BJ (cell line): ENCODE data around the gene RP9. TPM values are rescaled to one million over a fixed set of nuclear protein-coding genes. Genes with fewer than 3 reads are reported as not detected.
A peak's percentile ranks its signal among the peaks of the same experiment; 100 is the strongest.

Experiments
- CTCF ChIA-PET: fragments of 350-600 bp; formaldehyde crosslinking; extraction: SDS; loops from one replicate; lab custom pipeline; 2021; ENCODE audit warnings: antibody characterized with exemption, inconsistent platforms; lab: Yijun Ruan, JAX
- POLR2A ChIA-PET: fragments of 300-600 bp; sonication (Branson Sonifier 250); formaldehyde crosslinking; extraction: SDS; loops from one replicate; lab custom pipeline; 2021; ENCODE audit warnings: antibody characterized with exemption; lab: Charles Lee
- DNase-seq: peaks from one replicate; pipeline ENCODE4 v3.0.0-alpha.2; 2011; ENCODE audit warnings: low read depth
- H3K27me3 ChIP-seq: 2 replicates; pipeline ENCODE4 v1.6.0; 2011; ENCODE audit warnings: low read length; ENCODE audit not compliant: control insufficient read depth, insufficient read depth
- H3K36me3 ChIP-seq: 2 replicates; pipeline ENCODE4 v1.5.1; 2011; ENCODE audit warnings: low read length; ENCODE audit not compliant: control insufficient read depth, insufficient read depth
- H3K4me3 ChIP-seq: 2 replicates; pipeline ENCODE4 v1.5.1; 2011; ENCODE audit warnings: low read depth, mild to moderate bottlenecking, control low read depth, low read length
- polyA plus RNA-seq: library from polyadenylated mRNA; depleted of rRNA; stranded (reverse); fragments of >200 nt; gene quantifications from 2 replicates; pipeline ENCODE4 v1.2.3, GENCODE V29; 2011
- TF ChIP-seq, protein P1 (sequence below): IDR thresholded peaks from 2 replicates; pipeline ENCODE4 v1.5.1; 2011; ENCODE audit warnings: low read depth, mild to moderate bottlenecking, control low read depth, inconsistent platforms, low read length, moderate library complexity; ENCODE audit not compliant: insufficient read depth

Gene RP9
- polyA plus RNA-seq, 1 experiment: 16.2 TPM

DNA sequence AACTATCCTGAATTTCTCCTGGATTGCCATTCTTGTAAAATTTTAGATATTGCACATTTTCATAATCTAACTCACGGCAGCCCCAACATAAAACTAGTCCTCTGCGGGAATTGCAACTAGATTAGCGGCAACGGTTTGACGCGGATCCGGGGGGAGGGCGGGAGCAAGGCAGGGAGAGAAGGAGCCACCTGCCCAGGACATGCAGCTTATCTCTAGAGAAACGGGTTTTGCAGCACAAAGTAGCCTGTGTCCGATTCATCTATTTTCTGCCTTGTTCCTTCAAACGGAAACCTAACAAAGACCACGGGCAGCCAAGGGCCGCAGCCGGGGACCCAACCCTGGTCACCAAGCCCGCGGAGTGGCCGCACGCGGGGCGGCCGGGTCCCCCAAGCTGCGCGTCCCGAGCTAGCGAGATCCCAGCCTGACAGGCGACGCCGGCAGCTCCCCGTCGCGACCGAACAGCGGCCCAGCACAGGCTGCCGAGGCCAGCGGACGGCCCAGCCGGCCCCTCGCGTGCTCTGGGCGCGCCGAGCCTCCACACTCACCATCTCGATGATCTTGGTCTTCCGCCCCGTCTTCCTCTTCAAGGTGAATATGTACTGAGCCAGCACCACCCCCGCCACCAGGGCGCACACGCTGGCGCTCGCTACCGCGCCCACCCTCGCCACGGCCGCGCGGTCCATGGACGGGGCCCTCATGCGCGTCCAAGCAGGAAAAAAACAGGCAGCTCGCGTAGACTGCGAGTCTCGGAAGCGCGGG is 47.0 kb downstream of the RP9 start, which contains the start of gene NT5C3A:
Gene NT5C3A (minus strand): TSS at position 754 of the 759 bp plus-strand sequence. CDS start 71 bp downstream, at position 683.
- CTCF ChIA-PET: interaction anchor here (0.6 to 3.7 kb wide), 4 partner anchors 11 to 119 kb away, joined by 3 to 19 read pairs (median 8); partner anchors contain the start of gene RP9
- no peak for DNase-seq
- POLR2A ChIA-PET: interaction anchor here (0.6 to 1.1 kb wide), 3 partner anchors 22 to 119 kb away, joined by 3 read pairs; no protein-coding TSS in a partner anchor
- TF ChIP-seq, protein P1, sequence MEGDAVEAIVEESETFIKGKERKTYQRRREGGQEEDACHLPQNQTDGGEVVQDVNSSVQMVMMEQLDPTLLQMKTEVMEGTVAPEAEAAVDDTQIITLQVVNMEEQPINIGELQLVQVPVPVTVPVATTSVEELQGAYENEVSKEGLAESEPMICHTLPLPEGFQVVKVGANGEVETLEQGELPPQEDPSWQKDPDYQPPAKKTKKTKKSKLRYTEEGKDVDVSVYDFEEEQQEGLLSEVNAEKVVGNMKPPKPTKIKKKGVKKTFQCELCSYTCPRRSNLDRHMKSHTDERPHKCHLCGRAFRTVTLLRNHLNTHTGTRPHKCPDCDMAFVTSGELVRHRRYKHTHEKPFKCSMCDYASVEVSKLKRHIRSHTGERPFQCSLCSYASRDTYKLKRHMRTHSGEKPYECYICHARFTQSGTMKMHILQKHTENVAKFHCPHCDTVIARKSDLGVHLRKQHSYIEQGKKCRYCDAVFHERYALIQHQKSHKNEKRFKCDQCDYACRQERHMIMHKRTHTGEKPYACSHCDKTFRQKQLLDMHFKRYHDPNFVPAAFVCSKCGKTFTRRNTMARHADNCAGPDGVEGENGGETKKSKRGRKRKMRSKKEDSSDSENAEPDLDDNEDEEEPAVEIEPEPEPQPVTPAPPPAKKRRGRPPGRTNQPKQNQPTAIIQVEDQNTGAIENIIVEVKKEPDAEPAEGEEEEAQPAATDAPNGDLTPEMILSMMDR: no peak
- no peaks in the 10 kb centered on the region for H3K36me3 ChIP-seq
- no peaks in the 10 kb centered on the region for H3K27me3 ChIP-seq
- H3K4me3 ChIP-seq: peak within 1 kb of the TSS; percentile 58

DNA sequence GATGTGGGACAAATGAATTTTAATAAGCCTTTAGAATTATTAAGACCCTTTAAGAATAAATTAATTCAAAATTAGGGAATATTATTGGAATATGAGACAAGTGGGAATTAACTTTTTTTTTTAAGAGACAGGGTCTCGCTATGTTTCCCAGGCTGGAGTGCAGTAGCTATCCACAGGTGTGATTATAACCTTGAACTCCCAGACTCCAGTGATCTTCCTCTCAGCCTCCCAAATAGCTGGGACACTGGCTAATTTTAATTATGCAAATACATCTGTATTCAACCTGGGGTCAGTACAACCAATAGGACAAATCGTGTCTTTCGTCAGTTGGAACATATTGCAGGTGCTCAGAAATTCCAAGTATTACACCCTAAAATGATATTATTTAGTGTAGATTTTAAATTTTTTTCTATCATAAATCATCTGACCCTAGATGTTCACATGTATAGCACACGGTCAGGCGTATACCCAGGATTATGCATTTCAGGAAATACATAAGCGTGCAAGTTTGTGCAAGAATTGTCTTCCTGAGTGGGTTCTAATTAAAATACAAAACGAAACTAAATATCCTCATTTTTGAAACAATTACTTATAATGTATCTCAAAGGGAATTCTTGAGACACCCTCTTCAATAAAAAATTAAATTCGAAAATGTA is 47.8 kb downstream of the RP9 start:
- DNase-seq: no peak
- CTCF ChIA-PET: interaction anchor here (3.7 kb wide), 1 partner anchor 47 kb away, joined by 19 read pairs; the partner anchor contains the start of gene RP9
- TF ChIP-seq, protein P1: no peak
- no peaks in the 10 kb centered on the region for H3K36me3 ChIP-seq
- peak overlapping the region; percentile 58 for H3K4me3 ChIP-seq
- H3K27me3 ChIP-seq: no peaks in the 10 kb centered on the region
- POLR2A ChIA-PET: no interaction called here

GRCh38 chr7:33059635-33060034 is 49.6 kb downstream of the RP9 start:
- CTCF ChIA-PET: interaction anchor here (1.3 kb wide), 2 partner anchors 11 to 259 kb away, joined by 3 read pairs; no protein-coding TSS in a partner anchor

GRCh38 chr7:33055158-33055557 is 54.0 kb downstream of the RP9 start:
- Histone ChIP-seq H3K36me3 (no peaks in the 10 kb centered on the region), H3K4me3 (no peak overlapping the region), H3K27me3 (no peaks in the 10 kb centered on the region)
- no peak for DNase-seq
- CTCF ChIA-PET: interaction anchor here (0.5 to 1.1 kb wide), 2 partner anchors 8 to 15 kb away, joined by 3 read pairs; no protein-coding TSS in a partner anchor
- TF ChIP-seq, protein P1: no peak
- POLR2A ChIA-PET: interaction anchor here (0.6 kb wide), 1 partner anchor 11 kb away, joined by 3 read pairs; no protein-coding TSS in a partner anchor

More at GRCh38 chr7:33059635-33060034, 49.6 kb downstream of the RP9 start:
- no peak for DNase-seq
- TF ChIP-seq, protein P1: no peak
- POLR2A ChIA-PET: no interaction called here
- H3K4me3 ChIP-seq: no peak overlapping the region
- no peaks in the 10 kb centered on the region for H3K36me3 ChIP-seq
- no peaks in the 10 kb centered on the region for H3K27me3 ChIP-seq
